ENCODE data around the gene SUSD3.
"Not testable (repeated sequence)": the region's sequence is repeated elsewhere in the genome, so short reads cannot be mapped to it uniquely, and the experiment has no call there.

The SUSD3 gene

GRCh38 chr9:93094658-93095204, 36.2 kb downstream of the SUSD3 start:
- peak; percentile 71 for DNase-seq

GRCh38 chr9:93095205-93096130, 37.0 kb downstream of the SUSD3 start:
- DNase-seq = peak; percentile 99

- peak; percentile 62 for DNase-seq
Observed at GRCh38 chr9:93096131-93096802, 37.8 kb downstream of the SUSD3 start, which contains the start of gene CARD19. Gene CARD19 (plus strand): TSS chr9:93096217. CDS start chr9:93096346, 129 bp downstream.

- no peak for DNase-seq
Observed at GRCh38 chr9:93096811-93097382, 38.4 kb downstream of the SUSD3 start.

- no peak for DNase-seq
Observed at GRCh38 chr9:93097511-93098201, 39.2 kb downstream of the SUSD3 start.

- DNase-seq = no peak
Observed at GRCh38 chr9:93098236-93098946, 39.9 kb downstream of the SUSD3 start.

- DNase-seq = no peak
Observed at GRCh38 chr9:93099551-93100275, 41.2 kb downstream of the SUSD3 start.

- no peak for DNase-seq
Observed at GRCh38 chr9:93100276-93100636, 41.8 kb downstream of the SUSD3 start.

GRCh38 chr9:93101086-93101485, 42.6 kb downstream of the SUSD3 start:
- DNase-seq = not testable (repeated sequence)

- DNase-seq = no peak
Observed at GRCh38 chr9:93105620-93106019, 47.1 kb downstream of the SUSD3 start.

GRCh38 chr9:93107151-93107824, 48.8 kb downstream of the SUSD3 start:
- DNase-seq = no peak

- DNase-seq = no peak
Observed at GRCh38 chr9:93107825-93108161, 49.3 kb downstream of the SUSD3 start.

GRCh38 chr9:93108291-93109041, 50.0 kb downstream of the SUSD3 start:
- no peak for DNase-seq

GRCh38 chr9:93110311-93110855, 51.9 kb downstream of the SUSD3 start:
- DNase-seq = no peak

- no peak for DNase-seq
Observed at GRCh38 chr9:93111001-93111370, 52.5 kb downstream of the SUSD3 start.

- DNase-seq = no peak
Observed at GRCh38 chr9:93111371-93112115, 53.0 kb downstream of the SUSD3 start.

GRCh38 chr9:93112116-93112863, 53.8 kb downstream of the SUSD3 start:
- DNase-seq = no peak

- DNase-seq = no peak
Observed at GRCh38 chr9:93112864-93113389, 54.4 kb downstream of the SUSD3 start.
